Gastrocnemius medialis (tissue), 4 donors: Measurements from ENCODE around the gene INPP5J.

Experiments
- CTCF ChIP-seq, 5 experiments: fragments of 450-650 bp in 3 of 5; fragments of 200-600 bp in 2 of 5; sonication (generic) in 2 of 5; IDR thresholded peaks in 4 of 5; conservative IDR thresholded peaks in 1 of 5; 1 replicate in 4 of 5; 2 replicates in 1 of 5; pipeline ENCODE4 v1.5.1; 2016 to 2019; ENCODE audit warnings: antibody characterized with exemption in 5 of 5, mild to moderate bottlenecking in 3 of 5, moderate library complexity in 3 of 5
- POLR2A ChIP-seq, 2 donors: fragments of 450-650 bp; IDR thresholded peaks; one replicate each; pipeline ENCODE4 v1.6.1; 2017; ENCODE audit warnings: antibody characterized with exemption in 2 of 2, mild to moderate bottlenecking in 2 of 2, moderate library complexity in 2 of 2

GRCh38 chr22:31119026-31119717 is 3.6 kb upstream of the INPP5J start:
- TF ChIP-seq CTCF (IDR thresholded peaks at IDR 0.05 in 4 of 5, conservative IDR thresholded peaks at IDR 0.05 in 1 of 5) (no peak), POLR2A (IDR thresholded peaks at IDR 0.05) (peak; percentile 29 to 47)
